Left renal pelvis (tissue), 4 donors: Measurements from ENCODE around the gene ZNRD2. TPM values are rescaled to one million over a fixed set of nuclear protein-coding genes. Genes with fewer than 3 reads are reported as not detected.
A peak's percentile ranks its signal among the peaks of the same experiment; 100 is the strongest.

Experiments
- DNase-seq, 4 donors: peaks; one replicate each; pipeline ENCODE4 v3.0.0-alpha.2; 2013; ENCODE audit warnings: low read depth in 4 of 4, low spot score in 3 of 4
- polyA plus RNA-seq, 4 donors: library from polyadenylated mRNA; unstranded; fragments of 120-200 nt; gene quantifications; one replicate each; pipeline ENCODE4 v1.2.1, GENCODE V29; 2013; ENCODE audit not compliant: insufficient read length in 4 of 4

The ZNRD2 gene
- polyA plus RNA-seq, 4 donors: 43.7 to 60.9 (median 56.4) TPM

- no peak for DNase-seq
Measured at GRCh38 chr11:65569164-65569972, 909 bp upstream of the ZNRD2 start.

GRCh38 chr11:65571420-65571819, 1.1 kb downstream of the ZNRD2 start:
- DNase-seq: no peak

- DNase-seq: no peak
Measured at GRCh38 chr11:65571940-65572339, 1.7 kb downstream of the ZNRD2 start.

GRCh38 chr11:65572356-65573051, 2.2 kb downstream of the ZNRD2 start, which contains the start of gene FAM89B:
Gene FAM89B (plus strand): TSS chr11:65572538. CDS start chr11:65572670, 132 bp downstream.
- peak in 3 of 4 donors; percentile 70 to 87 (median 77) for DNase-seq

GRCh38 chr11:65573391-65574079, 3.3 kb downstream of the ZNRD2 start:
- no peak for DNase-seq

GRCh38 chr11:65574109-65574810, 4.0 kb downstream of the ZNRD2 start:
- DNase-seq: peak; percentile 63 to 75 (median 70)

- DNase-seq: no peak
Measured at GRCh38 chr11:65574811-65575567, 4.7 kb downstream of the ZNRD2 start.

- no peak for DNase-seq
Measured at GRCh38 chr11:65575568-65576231, 5.4 kb downstream of the ZNRD2 start, which contains the start of gene EHBP1L1. Gene EHBP1L1 (plus strand): TSS chr11:65576053. CDS start chr11:65576303, 250 bp downstream.

GRCh38 chr11:65576232-65576866, 6.1 kb downstream of the ZNRD2 start:
- DNase-seq: no peak

GRCh38 chr11:65576867-65577755, 6.8 kb downstream of the ZNRD2 start:
- DNase-seq: no peak

GRCh38 chr11:65577756-65578109, 7.5 kb downstream of the ZNRD2 start:
- DNase-seq: no peak

- no peak for DNase-seq
Measured at GRCh38 chr11:65578134-65578533, 7.9 kb downstream of the ZNRD2 start.

GRCh38 chr11:65578667-65579066, 8.4 kb downstream of the ZNRD2 start:
- no peak for DNase-seq

- no peak for DNase-seq
Measured at GRCh38 chr11:65579291-65579690, 9.0 kb downstream of the ZNRD2 start.

GRCh38 chr11:65580031-65580692, 9.9 kb downstream of the ZNRD2 start:
- DNase-seq: no peak

- no peak for DNase-seq
Measured at GRCh38 chr11:65580756-65581155, 10.5 kb downstream of the ZNRD2 start.

- no peak for DNase-seq
Measured at GRCh38 chr11:65581928-65582327, 11.7 kb downstream of the ZNRD2 start.
